NT2/D1 (cell line): ENCODE results near the gene TRIM3.

Source experiments
- SUZ12 ChIP-seq: IDR thresholded peaks from 2 replicates; pipeline ENCODE4 v1.6.1; 2011; ENCODE audit not compliant: insufficient read length, insufficient read depth; ENCODE audit errors: extremely low read depth
- YY1 ChIP-seq: IDR thresholded peaks from 2 replicates; pipeline ENCODE4 v1.6.1; 2011; ENCODE audit not compliant: insufficient read length, insufficient read depth
- ZNF274 ChIP-seq: IDR thresholded peaks from 2 replicates; pipeline ENCODE4 v1.6.1; 2011; ENCODE audit warnings: mild to moderate bottlenecking, low read depth, low read length

GRCh38 chr11:6457581-6458320 is 16.0 kb downstream of the TRIM3 start:
- TF ChIP-seq SUZ12 (no peak), YY1 (no peak), ZNF274 (no peak)
